GM12878 (cell line): Measurements from ENCODE around the gene COL13A1. TPM values are rescaled to one million over a fixed set of nuclear protein-coding genes. Genes with fewer than 3 reads are reported as not detected.

ENCODE experiments used
- ATAC-seq: fragments of 200-7000 bp; cut with Tn5 transposase; 3 replicates; pipeline ENCODE4 v1.9.1; 2020; ENCODE audit warnings: mild to moderate bottlenecking, moderate library complexity
- BruUV-seq: library from RNA; stranded (reverse); fragments of 400-500 nt; replicated peaks from 2 replicates; lab custom pipeline; 2021; lab: Mats Ljungman, UMichigan
- CTCF ChIA-PET: fragments of 300-600 bp; sonication (Branson Sonifier 250); formaldehyde crosslinking; extraction: SDS; loops from one replicate; lab custom pipeline; 2021; ENCODE audit warnings: inconsistent platforms; lab: Yijun Ruan, JAX
- POLR2A ChIA-PET: fragments of 350-600 bp; formaldehyde crosslinking; extraction: SDS; loops from one replicate; lab custom pipeline; 2021; ENCODE audit warnings: inconsistent platforms; lab: Charles Lee
- RAD21 ChIA-PET: fragments of 300-600 bp; sonication (Branson Sonifier 250); formaldehyde crosslinking; loops from one replicate; lab custom pipeline; 2023; ENCODE audit warnings: antibody characterized with exemption; ENCODE audit not compliant: unreplicated experiment; lab: Charles Lee
- SMC1A ChIA-PET: fragments of 300-600 bp; sonication (Branson Sonifier 250); formaldehyde crosslinking; loops from one replicate; lab custom pipeline; 2023; ENCODE audit not compliant: unreplicated experiment, uncharacterized antibody; lab: Charles Lee
- DNase-seq: peaks from one replicate; pipeline ENCODE4 v3.0.0-alpha.2; 2011; ENCODE audit warnings: low read depth, low spot score
- FAIRE-seq: peaks from 3 replicates; lab custom pipeline; 2011; peaks lifted over from hg19 to GRCh38; lab: Jason Lieb, UNC
- H2AFZ ChIP-seq: 2 replicates; pipeline ENCODE4 v1.6.0; 2011; ENCODE audit warnings: low read depth, low read length, control low read depth; ENCODE audit not compliant: control insufficient read depth
- H3K27ac ChIP-seq: 2 replicates; pipeline ENCODE4 v1.5.1; 2011; ENCODE audit warnings: control low read depth; ENCODE audit not compliant: control insufficient read depth, insufficient read depth
- H3K27me3 ChIP-seq, 2 experiments: replicated peaks in 1 of 2; 2 replicates each; pipeline versions ENCODE4 v1.6.0 to v1.6.1; 2011; ENCODE audit warnings: low read length in 1 of 2; ENCODE audit not compliant: control insufficient read depth in 2 of 2, insufficient read depth in 2 of 2
- H3K36me3 ChIP-seq, 2 experiments: 2 replicates each; pipeline ENCODE4 v1.5.1; 2011; ENCODE audit warnings: low read length in 1 of 2; ENCODE audit not compliant: control insufficient read depth in 2 of 2, insufficient read depth in 2 of 2
- H3K4me1 ChIP-seq: 2 replicates; pipeline ENCODE4 v1.6.1; 2011; ENCODE audit warnings: mild to moderate bottlenecking, low read length, moderate library complexity, mixed read lengths; ENCODE audit not compliant: control insufficient read depth, insufficient read depth
- H3K4me2 ChIP-seq: 2 replicates; pipeline ENCODE4 v1.6.0; 2011; ENCODE audit warnings: control low read depth; ENCODE audit not compliant: control insufficient read depth, insufficient read depth
- H3K4me3 ChIP-seq: fragments of 200-600 bp; sonication (generic); 2 replicates; pipeline ENCODE4 v1.5.1; 2016
- H3K79me2 ChIP-seq: 2 replicates; pipeline ENCODE4 v1.6.0; 2011; ENCODE audit warnings: low read length; ENCODE audit not compliant: control insufficient read depth, insufficient read depth
- H3K9ac ChIP-seq: 2 replicates; pipeline ENCODE4 v1.8.0; 2011; ENCODE audit warnings: low read length, control low read depth, mixed read lengths; ENCODE audit not compliant: control insufficient read depth, insufficient read depth
- H3K9me3 ChIP-seq: replicated peaks from 3 replicates; pipeline ENCODE4 v1.5.1; 2011; ENCODE audit warnings: mild to moderate bottlenecking, low read length; ENCODE audit not compliant: control insufficient read depth, insufficient read depth
- H4K20me1 ChIP-seq: 2 replicates; pipeline ENCODE4 v1.6.0; 2011; ENCODE audit not compliant: control insufficient read depth, insufficient read depth
- CREB1 ChIP-seq: IDR thresholded peaks from 2 replicates; pipeline ENCODE4 v1.6.1; 2012; ENCODE audit warnings: low read depth, mild to moderate bottlenecking, inconsistent platforms
- EP300 ChIP-seq, 2 experiments: fragments of 150-350 bp in 1 of 2; IDR thresholded peaks; 2 replicates each; pipeline ENCODE4 v1.6.1; 2011 to 2012; ENCODE audit warnings: low read depth in 2 of 2, low read length in 2 of 2, borderline replicate concordance in 1 of 2, improper control_type of control experiment in 1 of 2, inconsistent platforms in 1 of 2; ENCODE audit not compliant: control insufficient read depth in 1 of 2
- IRF5 ChIP-seq: fragments of 450-650 bp; IDR thresholded peaks from 2 replicates; pipeline ENCODE4 v1.6.1; 2017; ENCODE audit warnings: borderline replicate concordance
- MTA3 ChIP-seq: IDR thresholded peaks from 2 replicates; pipeline ENCODE4 v1.6.1; 2012; ENCODE audit warnings: low read length, inconsistent platforms, borderline replicate concordance
- PAX8 ChIP-seq: fragments of 450-650 bp; IDR thresholded peaks from 2 replicates; pipeline ENCODE4 v1.6.1; 2017; ENCODE audit warnings: mild to moderate bottlenecking, moderate library complexity
- POU2F2 ChIP-seq: IDR thresholded peaks from 3 replicates; pipeline ENCODE4 v1.6.1; 2011; ENCODE audit warnings: low read depth, mild to moderate bottlenecking, low read length, borderline replicate concordance
- WGBS: methylation state at CpG from one replicate; pipeline ENCODE4 v1.1.6; 2016; ENCODE audit warnings: low lambda C conversion rate; ENCODE audit not compliant: insufficient replicate concordance, insufficient coverage; ENCODE audit errors: missing lambda C conversion rate; 5-methylcytosine and 5-hydroxymethylcytosine counted together
- in situ Hi-C: fragments of 300-500 bp; cut with MboI; formaldehyde crosslinking; loops from 9 replicates; pipeline ENCODE4 v1.14.3; 2018; ENCODE audit warnings: mixed read lengths
- intact Hi-C: fragments of 100-400 bp; cut with micrococcal nuclease; formaldehyde crosslinking; loops from one replicate; pipeline ENCODE4 v1.14.2; 2022; ENCODE audit not compliant: unreplicated experiment
- polyA plus RNA-seq, 11 experiments: library from polyadenylated mRNA; depleted of rRNA in 4 of 11; unstranded in 6 of 11; stranded (reverse) in 5 of 11; fragments of >200 nt; fragmentation: Nextera tagmentation in 4 of 11; fragmentation: Illumina TruSeq in 1 of 11; extraction: Ambion mirVana in 4 of 11; extraction: Trizol in 1 of 11; gene quantifications; 1 replicate in 1 of 11; 2 replicates in 10 of 11; pipeline versions ENCODE4 v1.2.1 to v1.2.3, GENCODE V29; 2011 to 2016; ENCODE audit warnings: inconsistent platforms in 2 of 11, missing spikeins in 2 of 11, low read depth in 1 of 11
- total RNA-seq, 4 experiments: library from RNA; depleted of rRNA in 3 of 4; stranded (reverse); fragments of >200 nt in 3 of 4; fragmentation: Illumina TruSeq in 1 of 4; extraction: Trizol in 1 of 4; gene quantifications; 2 replicates each; pipeline versions ENCODE4 v1.2.1 to v1.2.3, GENCODE V29; 2013 to 2021

Gene COL13A1
- total and polyA plus RNA-seq, 10 of the 15 experiments (the other 5 are each of a cell fraction or from before 2014, with no cell fraction given): 0.03 to 0.15 (median 0.05) TPM; not detected in 7

GRCh38 chr10:69965086-69965485 lies 163.4 kb downstream of the COL13A1 start:
- intact Hi-C loops (no loop called here), in situ Hi-C loops (no loop called here)
- POLR2A ChIA-PET: no interaction called here
- CTCF ChIA-PET: no interaction called here
- H3K9ac ChIP-seq: no peak overlapping the region
- no peak for ATAC-seq
- no peak overlapping the region for H3K27ac ChIP-seq
- WGBS: 6% methylated on average over 3 of the region's 3 CpGs
- no peak overlapping the region for H3K4me3 ChIP-seq
- H3K4me2 ChIP-seq: no peak overlapping the region
- no peaks in the 10 kb centered on the region for H3K9me3 ChIP-seq
- H3K4me1 ChIP-seq: no peaks in the 10 kb centered on the region
- no peak for DNase-seq
- TF ChIP-seq IRF5: no peak
- TF ChIP-seq EP300 (IDR thresholded peaks at IDR 0.05; ENCODE audit: borderline replicate concordance in 1 of 2, control insufficient read depth in 1 of 2, low read depth in 2 of 2, low read length in 2 of 2): no peak
- no peak for TF ChIP-seq POU2F2
- no peak for TF ChIP-seq PAX8
- no peak for TF ChIP-seq CREB1
- no peak for TF ChIP-seq MTA3
- TF ChIP-seq, all 136 proteins: peak for 0
- Histone ChIP-seq H3K27me3 (peaks cover 2 to 8% of the 10 kb centered on the region in 2 experiments; a peak in 3 of 4 replicates), H2AFZ (no peak overlapping the region), H3K79me2 (no peaks in the 10 kb centered on the region), H3K36me3 (no peaks in the 10 kb centered on the region), H4K20me1 (no peaks in the 10 kb centered on the region)
- RAD21 ChIA-PET: no interaction called here
- no TSS peak for BruUV-seq
- FAIRE-seq: no peak
- SMC1A ChIA-PET: no interaction called here
